Endothelial cell (in vitro differentiated cells): ENCODE measurements around the gene OGT. TPM values are rescaled to one million over a fixed set of nuclear protein-coding genes. Genes with fewer than 3 reads are reported as not detected.
"Not testable (repeated sequence)": the region's sequence is repeated elsewhere in the genome, so short reads cannot be mapped to it uniquely, and the experiment has no call there.

Experiments
- DNase-seq: peaks from one replicate; pipeline ENCODE4 v3.0.0; 2021; ENCODE audit warnings: low spot score
- H3K27ac Mint-ChIP-seq: one replicate; pipeline ENCODE4 v1.8.0; 2021; ENCODE audit warnings: mixed read lengths, inconsistent platforms; ENCODE audit not compliant: unreplicated experiment
- H3K27me3 Mint-ChIP-seq: one replicate; pipeline ENCODE4 v1.8.0; 2021; ENCODE audit warnings: mild to moderate bottlenecking, moderate library complexity, mixed read lengths, inconsistent platforms; ENCODE audit not compliant: unreplicated experiment
- H3K36me3 Mint-ChIP-seq: one replicate; pipeline ENCODE4 v1.8.0; 2021; ENCODE audit warnings: mild to moderate bottlenecking, low read depth, mixed read lengths, inconsistent platforms; ENCODE audit not compliant: unreplicated experiment
- H3K4me1 Mint-ChIP-seq: one replicate; pipeline ENCODE4 v1.8.0; 2021; ENCODE audit warnings: mild to moderate bottlenecking, mixed read lengths, inconsistent platforms; ENCODE audit not compliant: unreplicated experiment
- H3K4me3 Mint-ChIP-seq: one replicate; pipeline ENCODE4 v1.8.0; 2021; ENCODE audit warnings: mild to moderate bottlenecking, mixed read lengths, inconsistent platforms; ENCODE audit not compliant: unreplicated experiment
- H3K9me3 Mint-ChIP-seq: one replicate; pipeline ENCODE4 v1.8.0; 2021; ENCODE audit warnings: mixed read lengths, inconsistent platforms; ENCODE audit not compliant: unreplicated experiment
- CTCF ChIP-seq: fragments of 200-600 bp; sonication (generic); IDR thresholded peaks from one replicate; pipeline ENCODE4 v1.5.0; 2021; ENCODE audit warnings: antibody characterized with exemption; ENCODE audit not compliant: unreplicated experiment
- total RNA-seq: library from RNA; stranded (reverse); fragmentation: NEBNext Ultra II Directional; extraction: Animal tissue kit (Norgen Biotek cat#: 25700); gene quantifications from one replicate; pipeline ENCODE4 v1.2.1, GENCODE V29; 2021; ENCODE audit not compliant: unreplicated experiment

Gene OGT
- total RNA-seq, 1 donor from 2014 or later, result 139 TPM

GRCh38 chrX:71549986-71550385 lies 17.1 kb downstream of the OGT start:
- DNase-seq, result no peak
- H3K4me1 Mint-ChIP-seq, result peaks cover 5% of the 10 kb centered on the region
- no peak for TF ChIP-seq CTCF
- H3K36me3 Mint-ChIP-seq, result peaks cover 11% of the 10 kb centered on the region
- no peaks in the 10 kb centered on the region for H3K27me3 Mint-ChIP-seq
- no peaks in the 10 kb centered on the region for H3K9me3 Mint-ChIP-seq
- no peak overlapping the region for H3K4me3 Mint-ChIP-seq
- no peak overlapping the region for H3K27ac Mint-ChIP-seq

GRCh38 chrX:71550578-71550977 lies 17.7 kb downstream of the OGT start:
- Mint-ChIP-seq H3K27me3 (no peaks in the 10 kb centered on the region), H3K4me1 (peaks cover 3% of the 10 kb centered on the region), H3K27ac (no peak overlapping the region), H3K4me3 (no peak overlapping the region), H3K36me3 (peaks cover 11% of the 10 kb centered on the region), H3K9me3 (no peaks in the 10 kb centered on the region)
- no peak for TF ChIP-seq CTCF
- DNase-seq, result no peak

GRCh38 chrX:71556036-71556435 lies 23.1 kb downstream of the OGT start:
- no peak for DNase-seq
- Mint-ChIP-seq H3K4me1 (no peaks in the 10 kb centered on the region), H3K27ac (no peak overlapping the region), H3K9me3 (no peaks in the 10 kb centered on the region), H3K4me3 (peak overlapping the region; percentile 47), H3K27me3 (no peaks in the 10 kb centered on the region), H3K36me3 (peaks cover 12% of the 10 kb centered on the region)
- TF ChIP-seq CTCF, result no peak

- Mint-ChIP-seq H3K4me3 (no peak overlapping the region), H3K27ac (no peak overlapping the region), H3K36me3 (peaks cover 11% of the 10 kb centered on the region), H3K4me1 (no peaks in the 10 kb centered on the region), H3K27me3 (no peaks in the 10 kb centered on the region), H3K9me3 (no peaks in the 10 kb centered on the region)
- DNase-seq, result no peak
- no peak for TF ChIP-seq CTCF
Measured at GRCh38 chrX:71558920-71559319, 26.0 kb downstream of the OGT start.

GRCh38 chrX:71559773-71560172 lies 26.9 kb downstream of the OGT start:
- not testable (repeated sequence) for H3K4me1 Mint-ChIP-seq, H3K4me3 Mint-ChIP-seq, DNase-seq, H3K9me3 Mint-ChIP-seq, H3K27me3 Mint-ChIP-seq, H3K27ac Mint-ChIP-seq
- peaks cover 14% of the 10 kb centered on the region for H3K36me3 Mint-ChIP-seq

GRCh38 chrX:71563921-71564320 lies 31.0 kb downstream of the OGT start:
- no peak for DNase-seq
- Mint-ChIP-seq H3K4me3 (no peak overlapping the region), H3K36me3 (peaks cover 24% of the 10 kb centered on the region), H3K27ac (no peak overlapping the region), H3K4me1 (no peaks in the 10 kb centered on the region), H3K9me3 (no peaks in the 10 kb centered on the region), H3K27me3 (no peaks in the 10 kb centered on the region)
- no peak for TF ChIP-seq CTCF
